ENCODE data around the gene AFF2.

DNA sequence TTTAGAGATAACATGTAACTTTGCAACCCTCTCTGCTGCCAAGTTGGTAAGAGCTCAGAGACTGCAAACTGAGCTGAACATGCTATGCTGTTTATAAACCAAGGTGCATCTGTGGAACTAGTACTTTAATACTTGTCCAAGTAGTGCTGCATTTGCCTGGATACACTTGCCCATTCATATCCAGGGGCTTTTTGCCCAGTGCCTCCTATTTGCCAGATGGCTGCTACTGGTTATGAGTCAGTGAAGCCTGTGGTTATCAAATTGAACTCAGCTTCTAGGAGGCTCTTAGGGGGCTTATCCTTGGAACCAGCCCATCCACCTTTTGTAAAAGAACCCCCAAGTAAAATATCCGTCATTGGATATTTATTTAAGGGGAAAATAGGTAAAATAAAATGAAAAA is 79.6 kb downstream of the AFF2 start:
- TF ChIP-seq, protein P1, sequence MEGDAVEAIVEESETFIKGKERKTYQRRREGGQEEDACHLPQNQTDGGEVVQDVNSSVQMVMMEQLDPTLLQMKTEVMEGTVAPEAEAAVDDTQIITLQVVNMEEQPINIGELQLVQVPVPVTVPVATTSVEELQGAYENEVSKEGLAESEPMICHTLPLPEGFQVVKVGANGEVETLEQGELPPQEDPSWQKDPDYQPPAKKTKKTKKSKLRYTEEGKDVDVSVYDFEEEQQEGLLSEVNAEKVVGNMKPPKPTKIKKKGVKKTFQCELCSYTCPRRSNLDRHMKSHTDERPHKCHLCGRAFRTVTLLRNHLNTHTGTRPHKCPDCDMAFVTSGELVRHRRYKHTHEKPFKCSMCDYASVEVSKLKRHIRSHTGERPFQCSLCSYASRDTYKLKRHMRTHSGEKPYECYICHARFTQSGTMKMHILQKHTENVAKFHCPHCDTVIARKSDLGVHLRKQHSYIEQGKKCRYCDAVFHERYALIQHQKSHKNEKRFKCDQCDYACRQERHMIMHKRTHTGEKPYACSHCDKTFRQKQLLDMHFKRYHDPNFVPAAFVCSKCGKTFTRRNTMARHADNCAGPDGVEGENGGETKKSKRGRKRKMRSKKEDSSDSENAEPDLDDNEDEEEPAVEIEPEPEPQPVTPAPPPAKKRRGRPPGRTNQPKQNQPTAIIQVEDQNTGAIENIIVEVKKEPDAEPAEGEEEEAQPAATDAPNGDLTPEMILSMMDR (IDR thresholded peaks at IDR 0.05) = no peak
- TF ChIP-seq EP300 (IDR thresholded peaks at IDR 0.05; ENCODE audit: low read depth) = no peak
- no peak for TF ChIP-seq POLR2A (IDR thresholded peaks at IDR 0.05)
- no peak for TF ChIP-seq POLR2AphosphoS5 (IDR thresholded peaks at IDR 0.05)
